HUES6 (cell line): ENCODE data around the gene FOSL2.
A peak's percentile ranks its signal among the peaks of the same experiment; 100 is the strongest.

Experiments
- H3K27ac ChIP-seq: 2 replicates; pipeline ENCODE4 v1.7.0; 2013; ENCODE audit warnings: low read depth, mild to moderate bottlenecking, low read length, inconsistent platforms
- H3K27me3 ChIP-seq: 2 replicates; pipeline ENCODE4 v1.6.1; 2013; ENCODE audit warnings: low read length; ENCODE audit not compliant: control insufficient read depth, insufficient read depth
- H3K36me3 ChIP-seq: 2 replicates; pipeline ENCODE4 v1.6.1; 2013; ENCODE audit warnings: low read length; ENCODE audit not compliant: control insufficient read depth, insufficient read depth
- H3K4me1 ChIP-seq: 2 replicates; pipeline ENCODE4 v1.6.1; 2013; ENCODE audit warnings: low read length; ENCODE audit not compliant: control insufficient read depth, insufficient read depth
- H3K4me3 ChIP-seq: 2 replicates; pipeline ENCODE4 v1.5.1; 2013; ENCODE audit warnings: low read depth, low read length
- H3K9ac ChIP-seq: one replicate; pipeline ENCODE4 v1.6.1; 2013; ENCODE audit warnings: mild to moderate bottlenecking, low read length
- H3K9me3 ChIP-seq: 2 replicates; pipeline ENCODE4 v1.6.1; 2013; ENCODE audit warnings: low read depth, low read length; ENCODE audit not compliant: control insufficient read depth, insufficient read depth

Gene FOSL2

GRCh38 chr2:28392297-28393113, at the start of gene FOSL2:
TSS of gene FOSL2 (plus strand) at chr2:28392858. CDS start at chr2:28393721, 863 bp downstream.
- peak within 1 kb of the TSS; percentile 86; the same call in 1 of the 2 replicates for H3K27ac ChIP-seq
- no peaks in the 10 kb centered on the region for H3K36me3 ChIP-seq
- H3K4me1 ChIP-seq, result peaks cover 28% of the 10 kb centered on the region
- peaks cover 65% of the 10 kb centered on the region for H3K27me3 ChIP-seq
- H3K9ac ChIP-seq, result peak within 1 kb of the TSS; percentile 78
- peak within 1 kb of the TSS; percentile 64 for H3K4me3 ChIP-seq
- H3K9me3 ChIP-seq, result no peaks in the 10 kb centered on the region

- Histone ChIP-seq H3K36me3 (no peaks in the 10 kb centered on the region), H3K27ac (no peak overlapping the region), H3K27me3 (no peaks in the 10 kb centered on the region), H3K9ac (no peak overlapping the region), H3K4me1 (peaks cover 25% of the 10 kb centered on the region), H3K9me3 (no peaks in the 10 kb centered on the region), H3K4me3 (no peak overlapping the region)
Observed at GRCh38 chr2:28343184-28343942, 49.3 kb upstream of the FOSL2 start.

- Histone ChIP-seq H3K9ac (no peak overlapping the region), H3K4me1 (peaks cover 17% of the 10 kb centered on the region), H3K9me3 (no peaks in the 10 kb centered on the region), H3K4me3 (no peak overlapping the region), H3K36me3 (no peaks in the 10 kb centered on the region), H3K27me3 (no peaks in the 10 kb centered on the region), H3K27ac (no peak overlapping the region)
Observed at GRCh38 chr2:28343971-28344715, 48.5 kb upstream of the FOSL2 start.

DNA sequence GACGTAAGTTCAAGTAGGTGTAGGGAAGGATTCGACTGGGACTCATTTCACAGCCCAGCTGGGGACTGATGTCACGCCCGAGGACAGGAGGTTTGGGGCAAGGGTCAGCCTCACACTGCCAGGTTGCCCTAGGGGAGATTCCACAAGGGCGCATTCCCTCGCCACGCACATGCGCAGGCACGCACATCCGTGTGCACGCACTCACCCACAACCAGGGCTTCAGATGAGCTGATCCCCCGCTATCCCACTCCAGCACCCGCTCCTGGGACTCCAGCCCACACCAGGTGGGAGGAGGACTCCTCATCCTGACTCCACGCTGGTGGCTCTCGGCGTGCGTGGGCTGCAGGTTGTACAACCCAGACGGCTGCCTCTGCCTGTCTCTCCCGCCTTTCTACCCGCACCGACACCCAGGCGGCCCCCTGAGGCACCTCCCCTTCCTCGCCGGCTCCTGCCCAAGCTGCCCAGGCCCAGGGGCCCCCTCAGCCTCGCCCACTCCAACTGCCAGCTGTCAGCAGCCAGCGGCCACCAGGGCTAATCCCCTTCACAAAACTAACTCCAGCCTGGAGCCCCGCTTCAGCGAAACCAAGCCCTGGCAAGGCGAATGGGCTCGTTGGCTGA, 47.8 kb upstream of the FOSL2 start:
- H3K27ac ChIP-seq, result no peak overlapping the region
- H3K36me3 ChIP-seq, result no peaks in the 10 kb centered on the region
- no peaks in the 10 kb centered on the region for H3K9me3 ChIP-seq
- H3K27me3 ChIP-seq, result no peaks in the 10 kb centered on the region
- no peak overlapping the region for H3K9ac ChIP-seq
- H3K4me3 ChIP-seq, result no peak overlapping the region
- peaks cover 14% of the 10 kb centered on the region for H3K4me1 ChIP-seq

DNA sequence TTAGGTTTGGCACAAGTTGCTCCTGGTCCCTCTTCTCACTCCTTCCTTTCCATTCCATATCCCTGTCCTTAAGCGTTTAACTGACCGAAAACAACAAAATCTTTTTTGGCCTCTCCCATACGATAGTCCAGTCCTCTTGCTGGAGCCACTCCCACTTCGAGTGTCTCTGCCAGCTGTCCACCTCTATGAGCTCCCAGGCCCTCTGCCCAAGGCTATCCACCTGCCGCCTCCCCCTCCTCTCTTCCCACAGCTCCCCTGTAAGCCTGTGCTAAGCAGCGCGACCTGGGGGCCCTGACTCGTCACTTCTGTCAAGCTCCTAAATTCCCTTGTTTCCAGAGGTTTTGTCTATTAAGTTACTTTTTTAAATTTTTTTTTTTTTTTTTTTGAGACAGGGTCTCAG, 47.0 kb upstream of the FOSL2 start:
- Histone ChIP-seq H3K27me3 (no peaks in the 10 kb centered on the region), H3K36me3 (no peaks in the 10 kb centered on the region), H3K4me3 (no peak overlapping the region), H3K9me3 (no peaks in the 10 kb centered on the region), H3K9ac (no peak overlapping the region), H3K27ac (no peak overlapping the region), H3K4me1 (peaks cover 14% of the 10 kb centered on the region)

DNA sequence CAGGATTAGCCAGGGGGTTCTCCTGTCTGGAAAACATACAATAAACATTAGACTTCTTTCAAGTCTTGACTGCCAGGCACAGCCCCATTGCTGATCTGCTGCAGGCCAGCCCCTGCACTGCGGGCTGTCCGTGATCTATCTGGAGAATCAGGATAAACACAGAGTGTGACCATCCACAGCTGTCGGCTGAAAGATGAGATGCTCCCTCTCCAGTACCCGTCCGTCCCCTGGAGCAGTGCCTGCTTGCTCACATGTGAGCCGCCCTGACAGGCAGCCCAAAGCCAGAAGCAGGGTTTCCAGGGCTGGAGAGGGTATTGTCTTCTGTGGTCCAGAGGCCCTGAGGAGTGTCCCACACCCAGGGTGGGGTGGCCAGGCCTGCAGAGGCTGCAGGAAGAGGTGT, 46.1 kb upstream of the FOSL2 start:
- no peak overlapping the region for H3K27ac ChIP-seq
- H3K36me3 ChIP-seq, result no peaks in the 10 kb centered on the region
- H3K4me1 ChIP-seq, result peaks cover 14% of the 10 kb centered on the region
- no peak overlapping the region for H3K9ac ChIP-seq
- H3K27me3 ChIP-seq, result no peaks in the 10 kb centered on the region
- no peak overlapping the region for H3K4me3 ChIP-seq
- no peaks in the 10 kb centered on the region for H3K9me3 ChIP-seq

DNA sequence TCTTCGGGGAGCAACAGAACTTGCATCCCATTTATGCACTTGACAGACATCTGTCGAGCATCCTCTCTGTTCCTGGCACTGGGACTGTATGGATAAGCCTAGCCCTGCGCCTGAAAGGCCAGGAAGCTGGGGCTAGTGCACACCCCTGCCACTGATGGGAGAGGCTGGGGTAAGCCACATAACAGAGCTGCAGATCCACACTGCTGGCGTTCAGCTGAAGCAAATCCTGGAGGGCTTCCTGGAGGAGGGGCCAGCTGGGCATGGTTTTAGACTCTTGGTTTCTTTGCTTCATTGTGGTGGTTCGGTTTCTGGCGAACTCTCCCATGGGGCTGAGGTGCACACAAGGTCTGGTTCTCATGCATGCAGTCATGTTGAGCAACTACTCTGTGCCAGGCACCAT, 45.5 kb upstream of the FOSL2 start:
- Histone ChIP-seq H3K4me1 (peaks cover 17% of the 10 kb centered on the region), H3K27me3 (no peaks in the 10 kb centered on the region), H3K36me3 (no peaks in the 10 kb centered on the region), H3K27ac (no peak overlapping the region), H3K4me3 (no peak overlapping the region), H3K9me3 (no peaks in the 10 kb centered on the region), H3K9ac (no peak overlapping the region)

GRCh38 chr2:28347596-28347995, 45.1 kb upstream of the FOSL2 start:
- H3K9me3 ChIP-seq, result no peaks in the 10 kb centered on the region
- H3K9ac ChIP-seq, result no peak overlapping the region
- H3K4me3 ChIP-seq, result no peak overlapping the region

GRCh38 chr2:28348149-28348567, 44.5 kb upstream of the FOSL2 start:
- Histone ChIP-seq H3K36me3 (no peaks in the 10 kb centered on the region), H3K9ac (no peak overlapping the region), H3K27me3 (no peaks in the 10 kb centered on the region), H3K4me1 (peaks cover 11% of the 10 kb centered on the region), H3K4me3 (no peak overlapping the region), H3K27ac (no peak overlapping the region), H3K9me3 (no peaks in the 10 kb centered on the region)

More at GRCh38 chr2:28347596-28347995, 45.1 kb upstream of the FOSL2 start:
- no peaks in the 10 kb centered on the region for H3K36me3 ChIP-seq
- no peak overlapping the region for H3K27ac ChIP-seq
- H3K4me1 ChIP-seq, result peaks cover 17% of the 10 kb centered on the region
- H3K27me3 ChIP-seq, result no peaks in the 10 kb centered on the region

GRCh38 chr2:28348921-28349320, 43.7 kb upstream of the FOSL2 start:
- H3K4me3 ChIP-seq, result no peak overlapping the region
- no peak overlapping the region for H3K27ac ChIP-seq
- peaks cover 8% of the 10 kb centered on the region for H3K4me1 ChIP-seq
- no peak overlapping the region for H3K9ac ChIP-seq
- no peaks in the 10 kb centered on the region for H3K27me3 ChIP-seq
- no peaks in the 10 kb centered on the region for H3K36me3 ChIP-seq
- no peaks in the 10 kb centered on the region for H3K9me3 ChIP-seq
